VCaP (cell line): ENCODE data around the gene TREM2.

Source experiments
- H3K27ac ChIP-seq: fragments of 450-650 bp; 2 replicates; pipeline ENCODE4 v1.5.1; 2017
- CTCF ChIP-seq: fragments of 450-650 bp; conservative IDR thresholded peaks from 2 replicates; pipeline ENCODE4 v1.5.1; 2017; ENCODE audit warnings: mild to moderate bottlenecking, moderate library complexity

The TREM2 gene

GRCh38 chr6:41170547-41171160 is 7.7 kb upstream of the TREM2 start:
- H3K27ac ChIP-seq: no peak overlapping the region
- no peak for TF ChIP-seq CTCF

DNA sequence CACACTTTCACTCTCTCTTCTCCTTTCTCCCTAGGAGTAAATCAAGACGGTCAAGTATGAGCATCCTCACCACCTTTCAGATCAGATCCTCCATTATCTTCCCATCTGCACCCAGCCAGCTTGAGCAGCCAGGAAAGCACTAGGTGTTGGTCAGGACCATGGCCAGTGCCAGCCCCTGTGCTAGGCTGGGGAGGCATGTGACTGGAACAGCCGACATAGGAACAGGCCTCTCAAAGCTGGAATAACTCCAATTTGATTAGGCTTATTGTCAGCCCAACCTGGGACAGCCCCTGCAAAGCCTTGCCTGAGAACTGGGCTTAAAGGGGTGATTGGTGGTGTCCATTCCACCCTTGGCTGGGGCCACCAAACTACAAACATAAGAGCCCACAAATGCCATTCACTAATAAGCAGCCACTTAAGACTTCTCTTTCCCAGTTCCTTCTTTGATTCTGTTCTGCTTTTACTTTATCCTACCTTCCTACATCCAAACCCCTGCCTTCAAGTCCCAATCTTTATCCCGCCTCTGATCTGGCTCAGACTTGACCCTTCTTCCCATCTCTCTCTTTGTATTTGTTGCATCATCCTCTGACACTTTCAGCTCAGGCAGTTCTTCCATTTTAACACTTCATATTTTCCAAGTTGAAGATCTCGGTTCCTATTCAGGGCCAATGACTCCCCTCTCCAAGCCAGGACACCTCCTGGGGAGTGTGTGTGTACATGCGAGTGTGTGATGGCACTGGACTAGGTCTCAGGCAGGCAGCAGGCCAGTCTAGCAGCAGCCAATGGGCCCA is 4.5 kb upstream of the TREM2 start:
- no peak for TF ChIP-seq CTCF
- no peak overlapping the region for H3K27ac ChIP-seq

DNA sequence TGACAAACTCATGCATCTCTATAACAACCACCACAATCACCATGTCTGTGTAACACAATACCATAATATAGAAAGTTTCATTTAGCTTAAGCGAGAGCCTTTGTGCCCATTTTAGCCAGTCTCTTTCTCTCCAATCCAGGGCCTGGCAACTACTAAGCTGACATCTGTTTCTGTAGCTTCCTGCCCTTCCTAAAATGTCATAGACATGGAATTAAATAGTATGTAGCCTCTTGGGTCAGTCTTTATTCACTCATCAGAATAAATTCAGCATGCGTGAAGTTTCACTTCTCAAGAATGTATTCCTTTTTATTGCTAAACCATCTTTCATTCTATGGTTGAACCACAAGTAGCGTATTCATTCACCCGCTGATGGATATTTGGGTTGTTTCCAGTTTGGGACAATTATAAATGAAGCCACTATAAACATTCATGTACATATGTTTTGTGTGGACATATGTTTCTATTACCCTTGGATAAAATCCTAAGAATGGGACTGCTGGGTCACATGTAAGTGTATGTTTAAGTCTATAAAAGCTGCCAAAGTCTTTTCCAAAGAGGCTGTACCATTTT is 1.7 kb upstream of the TREM2 start:
- no peak overlapping the region for H3K27ac ChIP-seq
- no peak for TF ChIP-seq CTCF

- no peak for TF ChIP-seq CTCF
- no peak overlapping the region for H3K27ac ChIP-seq
These were observed 452 bp upstream of the TREM2 start for GRCh38 chr6:41163419-41163717.

DNA sequence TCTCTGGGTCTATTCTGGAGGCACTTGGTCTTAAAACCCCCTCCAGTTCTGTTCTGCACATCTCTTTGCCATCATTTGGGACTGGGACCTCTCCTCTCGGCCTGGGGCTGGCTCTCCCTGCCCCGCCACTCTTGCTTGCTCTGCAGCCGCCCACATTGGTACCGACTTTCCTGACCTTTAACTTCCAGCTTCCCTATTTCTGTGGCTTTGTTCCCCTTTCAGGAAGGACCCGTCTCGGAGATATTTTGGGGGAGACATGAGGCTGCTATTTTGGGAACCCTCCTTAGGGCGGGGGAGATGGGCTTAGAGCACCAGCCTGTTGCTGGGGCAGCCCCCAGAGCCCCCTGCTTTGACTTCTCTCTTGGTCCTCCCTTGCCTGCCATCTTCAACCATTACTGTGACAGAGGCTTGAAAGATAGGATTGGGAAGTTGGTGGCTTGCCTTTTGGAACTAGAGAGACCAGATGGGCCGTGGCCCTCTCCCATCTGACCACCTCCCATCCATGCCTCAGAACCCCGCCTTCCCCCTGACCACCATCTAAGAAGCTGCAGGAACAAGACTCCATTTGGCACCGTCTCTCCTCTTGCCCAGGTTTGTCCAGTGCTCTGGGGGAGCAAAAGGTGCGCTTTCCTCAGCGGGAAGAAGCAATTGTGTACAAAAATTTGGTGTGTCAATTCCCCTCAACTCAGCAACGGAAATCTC is 914 bp downstream of the TREM2 start:
- no peak for TF ChIP-seq CTCF
- H3K27ac ChIP-seq: no peak overlapping the region

GRCh38 chr6:41161380-41161779 is 1.5 kb downstream of the TREM2 start:
- H3K27ac ChIP-seq: no peak overlapping the region
- no peak for TF ChIP-seq CTCF

DNA sequence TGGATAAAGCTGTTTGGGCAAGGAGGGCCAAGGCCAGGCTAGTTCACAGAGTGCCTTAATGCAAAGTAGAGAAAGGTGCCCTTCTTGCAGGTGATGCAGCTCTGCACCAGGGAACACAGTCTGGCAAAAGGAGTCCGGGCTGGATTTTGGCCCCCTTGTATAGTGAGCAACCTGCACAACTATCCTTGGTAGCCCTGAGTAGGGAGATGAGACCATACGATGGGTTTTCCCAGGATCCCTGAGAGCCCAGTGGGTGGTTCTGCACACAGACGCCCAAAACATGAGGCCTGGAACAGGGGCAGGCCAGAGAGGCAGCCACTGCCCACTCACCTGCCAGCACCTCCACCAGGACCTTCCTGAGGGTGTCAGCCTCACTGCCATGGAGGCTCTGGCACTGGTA is 2.0 kb downstream of the TREM2 start:
- H3K27ac ChIP-seq: no peak overlapping the region
- TF ChIP-seq CTCF: no peak
